ENCODE data around the gene RAB40C. TPM values are rescaled to one million over a fixed set of nuclear protein-coding genes. Genes with fewer than 3 reads are reported as not detected.

The RAB40C gene
- total and polyA plus RNA-seq, 9 of the 15 experiments (the other 6 are each of a cell fraction or from before 2014, with no cell fraction given): 0.17 to 23.4 (median 8.7) TPM

DNA sequence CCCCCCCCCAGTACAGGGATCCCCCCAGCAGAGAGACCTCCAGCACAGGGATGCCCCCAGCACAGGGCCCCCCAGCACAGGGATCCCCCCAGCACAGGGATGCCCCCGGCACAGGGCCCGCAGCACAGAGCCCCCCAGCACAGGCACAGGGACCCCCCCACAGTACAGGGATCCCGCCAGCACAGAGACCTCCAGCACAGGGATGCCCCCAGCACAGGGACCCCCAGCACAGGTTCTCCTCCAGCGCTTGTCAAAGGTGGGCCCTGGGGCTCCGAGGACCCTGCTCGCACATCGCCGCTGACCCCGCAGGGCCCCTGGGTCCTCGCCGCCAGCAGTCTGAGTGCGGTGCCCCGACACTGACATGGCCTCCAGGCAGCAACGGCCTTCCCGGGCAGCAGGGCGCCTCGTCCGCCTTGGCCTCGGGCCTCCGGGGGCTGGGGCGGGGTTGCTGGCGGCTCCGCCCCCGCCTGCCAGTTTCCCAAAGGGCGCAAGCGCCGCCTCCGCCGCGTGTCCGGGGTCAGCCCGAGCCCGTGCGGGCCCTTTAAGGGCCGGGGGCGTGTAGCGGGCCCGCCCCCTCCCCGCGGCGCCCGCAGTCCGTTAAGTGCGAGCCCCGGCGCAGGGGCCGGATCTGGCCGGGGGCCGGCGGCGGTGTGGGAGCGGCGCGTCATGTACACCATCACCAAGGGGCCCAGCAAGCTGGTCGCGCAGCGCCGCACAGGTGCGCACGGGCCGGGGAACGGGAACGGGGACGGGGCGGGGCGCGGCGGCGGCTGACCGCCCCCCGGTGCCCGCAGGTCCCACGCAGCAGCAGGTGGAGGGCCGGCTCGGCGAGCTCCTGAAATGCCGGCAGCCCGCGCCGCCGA, 51.7 kb downstream of the RAB40C start, which contains the start of gene MCRIP2 (continued):
- no peak for TF ChIP-seq MYNN (IDR thresholded peaks at IDR 0.05)
- TF ChIP-seq MYNN (CRISPR knock-in tag; IDR thresholded peaks at IDR 0.05): no peak
- no peak for TF ChIP-seq POLR3G (IDR thresholded peaks at IDR 0.05; ENCODE audit: extremely low read depth, insufficient read length, insufficient replicate concordance)
- TF ChIP-seq ELF2 (CRISPR knock-in tag; IDR thresholded peaks at IDR 0.05): no peak
- no peak for TF ChIP-seq ZNF75A (CRISPR knock-in tag; IDR thresholded peaks at IDR 0.05)
- TF ChIP-seq EP300 (IDR thresholded peaks at IDR 0.05; ENCODE audit: low read length): no peak; the same call in 1 of the 2 replicates
- TF ChIP-seq BCOR (IDR thresholded peaks at IDR 0.05): no peak
- TF ChIP-seq PCBP1 (IDR thresholded peaks at IDR 0.05; ENCODE audit: low read depth, low read length, poor library complexity, severe bottlenecking): peak; percentile 26
- TF ChIP-seq HMG20B (CRISPR knock-in tag; IDR thresholded peaks at IDR 0.05): no peak
- TF ChIP-seq, protein P1, sequence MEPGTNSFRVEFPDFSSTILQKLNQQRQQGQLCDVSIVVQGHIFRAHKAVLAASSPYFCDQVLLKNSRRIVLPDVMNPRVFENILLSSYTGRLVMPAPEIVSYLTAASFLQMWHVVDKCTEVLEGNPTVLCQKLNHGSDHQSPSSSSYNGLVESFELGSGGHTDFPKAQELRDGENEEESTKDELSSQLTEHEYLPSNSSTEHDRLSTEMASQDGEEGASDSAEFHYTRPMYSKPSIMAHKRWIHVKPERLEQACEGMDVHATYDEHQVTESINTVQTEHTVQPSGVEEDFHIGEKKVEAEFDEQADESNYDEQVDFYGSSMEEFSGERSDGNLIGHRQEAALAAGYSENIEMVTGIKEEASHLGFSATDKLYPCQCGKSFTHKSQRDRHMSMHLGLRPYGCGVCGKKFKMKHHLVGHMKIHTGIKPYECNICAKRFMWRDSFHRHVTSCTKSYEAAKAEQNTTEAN (CRISPR knock-in tag; IDR thresholded peaks at IDR 0.05): no peak
- 0 out of 2 replicates have a peak, but pooled peaks have one; percentile 33 for TF ChIP-seq NFRKB (IDR thresholded peaks at IDR 0.05; ENCODE audit: low read depth)
- TF ChIP-seq, protein P2, sequence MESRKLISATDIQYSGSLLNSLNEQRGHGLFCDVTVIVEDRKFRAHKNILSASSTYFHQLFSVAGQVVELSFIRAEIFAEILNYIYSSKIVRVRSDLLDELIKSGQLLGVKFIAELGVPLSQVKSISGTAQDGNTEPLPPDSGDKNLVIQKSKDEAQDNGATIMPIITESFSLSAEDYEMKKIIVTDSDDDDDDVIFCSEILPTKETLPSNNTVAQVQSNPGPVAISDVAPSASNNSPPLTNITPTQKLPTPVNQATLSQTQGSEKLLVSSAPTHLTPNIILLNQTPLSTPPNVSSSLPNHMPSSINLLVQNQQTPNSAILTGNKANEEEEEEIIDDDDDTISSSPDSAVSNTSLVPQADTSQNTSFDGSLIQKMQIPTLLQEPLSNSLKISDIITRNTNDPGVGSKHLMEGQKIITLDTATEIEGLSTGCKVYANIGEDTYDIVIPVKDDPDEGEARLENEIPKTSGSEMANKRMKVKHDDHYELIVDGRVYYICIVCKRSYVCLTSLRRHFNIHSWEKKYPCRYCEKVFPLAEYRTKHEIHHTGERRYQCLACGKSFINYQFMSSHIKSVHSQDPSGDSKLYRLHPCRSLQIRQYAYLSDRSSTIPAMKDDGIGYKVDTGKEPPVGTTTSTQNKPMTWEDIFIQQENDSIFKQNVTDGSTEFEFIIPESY (CRISPR knock-in tag; IDR thresholded peaks at IDR 0.05): no peak; the same call in 1 of the 2 replicates
- TF ChIP-seq, protein P3, sequence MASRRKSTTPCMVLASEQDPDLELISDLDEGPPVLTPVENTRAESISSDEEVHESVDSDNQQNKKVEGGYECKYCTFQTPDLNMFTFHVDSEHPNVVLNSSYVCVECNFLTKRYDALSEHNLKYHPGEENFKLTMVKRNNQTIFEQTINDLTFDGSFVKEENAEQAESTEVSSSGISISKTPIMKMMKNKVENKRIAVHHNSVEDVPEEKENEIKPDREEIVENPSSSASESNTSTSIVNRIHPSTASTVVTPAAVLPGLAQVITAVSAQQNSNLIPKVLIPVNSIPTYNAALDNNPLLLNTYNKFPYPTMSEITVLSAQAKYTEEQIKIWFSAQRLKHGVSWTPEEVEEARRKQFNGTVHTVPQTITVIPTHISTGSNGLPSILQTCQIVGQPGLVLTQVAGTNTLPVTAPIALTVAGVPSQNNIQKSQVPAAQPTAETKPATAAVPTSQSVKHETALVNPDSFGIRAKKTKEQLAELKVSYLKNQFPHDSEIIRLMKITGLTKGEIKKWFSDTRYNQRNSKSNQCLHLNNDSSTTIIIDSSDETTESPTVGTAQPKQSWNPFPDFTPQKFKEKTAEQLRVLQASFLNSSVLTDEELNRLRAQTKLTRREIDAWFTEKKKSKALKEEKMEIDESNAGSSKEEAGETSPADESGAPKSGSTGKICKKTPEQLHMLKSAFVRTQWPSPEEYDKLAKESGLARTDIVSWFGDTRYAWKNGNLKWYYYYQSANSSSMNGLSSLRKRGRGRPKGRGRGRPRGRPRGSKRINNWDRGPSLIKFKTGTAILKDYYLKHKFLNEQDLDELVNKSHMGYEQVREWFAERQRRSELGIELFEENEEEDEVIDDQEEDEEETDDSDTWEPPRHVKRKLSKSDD (conservative IDR thresholded peaks at IDR 0.05; ENCODE audit: low read length): no peak
- TF ChIP-seq RNF2 (IDR thresholded peaks at IDR 0.05): no peak
- no peak for TF ChIP-seq CCAR2 (IDR thresholded peaks at IDR 0.05; ENCODE audit: low read depth, low read length)
- TF ChIP-seq ESRRA (IDR thresholded peaks at IDR 0.05; ENCODE audit: borderline replicate concordance, low read depth): no peak; the same call in 1 of the 2 replicates
- no peak for TF ChIP-seq ZNF41 (CRISPR knock-in tag; conservative IDR thresholded peaks at IDR 0.05)
- no peak for TF ChIP-seq ZNF764 (CRISPR knock-in tag; IDR thresholded peaks at IDR 0.05; ENCODE audit: low read depth)
- TF ChIP-seq, protein P4, sequence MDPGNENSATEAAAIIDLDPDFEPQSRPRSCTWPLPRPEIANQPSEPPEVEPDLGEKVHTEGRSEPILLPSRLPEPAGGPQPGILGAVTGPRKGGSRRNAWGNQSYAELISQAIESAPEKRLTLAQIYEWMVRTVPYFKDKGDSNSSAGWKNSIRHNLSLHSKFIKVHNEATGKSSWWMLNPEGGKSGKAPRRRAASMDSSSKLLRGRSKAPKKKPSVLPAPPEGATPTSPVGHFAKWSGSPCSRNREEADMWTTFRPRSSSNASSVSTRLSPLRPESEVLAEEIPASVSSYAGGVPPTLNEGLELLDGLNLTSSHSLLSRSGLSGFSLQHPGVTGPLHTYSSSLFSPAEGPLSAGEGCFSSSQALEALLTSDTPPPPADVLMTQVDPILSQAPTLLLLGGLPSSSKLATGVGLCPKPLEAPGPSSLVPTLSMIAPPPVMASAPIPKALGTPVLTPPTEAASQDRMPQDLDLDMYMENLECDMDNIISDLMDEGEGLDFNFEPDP (CRISPR knock-in tag; IDR thresholded peaks at IDR 0.05): no peak
- no peak for TF ChIP-seq ZFPM2 (CRISPR knock-in tag; IDR thresholded peaks at IDR 0.05)
- TF ChIP-seq THRAP3 (IDR thresholded peaks at IDR 0.05; ENCODE audit: borderline replicate concordance): no peak
- no peak for TF ChIP-seq EHMT2 (IDR thresholded peaks at IDR 0.05)
- no peak for TF ChIP-seq MAFF (IDR thresholded peaks at IDR 0.05; ENCODE audit: low read length)
- TF ChIP-seq FOXA1 (IDR thresholded peaks at IDR 0.05; ENCODE audit: borderline replicate concordance): no peak
